ENCODE results near the gene TSHZ3. TPM values are rescaled to one million over a fixed set of nuclear protein-coding genes. Genes with fewer than 3 reads are reported as not detected.

Gene TSHZ3
- total and polyA plus RNA-seq, 4 donors: 1.9 to 12.9 (median 7.0) TPM

DNA sequence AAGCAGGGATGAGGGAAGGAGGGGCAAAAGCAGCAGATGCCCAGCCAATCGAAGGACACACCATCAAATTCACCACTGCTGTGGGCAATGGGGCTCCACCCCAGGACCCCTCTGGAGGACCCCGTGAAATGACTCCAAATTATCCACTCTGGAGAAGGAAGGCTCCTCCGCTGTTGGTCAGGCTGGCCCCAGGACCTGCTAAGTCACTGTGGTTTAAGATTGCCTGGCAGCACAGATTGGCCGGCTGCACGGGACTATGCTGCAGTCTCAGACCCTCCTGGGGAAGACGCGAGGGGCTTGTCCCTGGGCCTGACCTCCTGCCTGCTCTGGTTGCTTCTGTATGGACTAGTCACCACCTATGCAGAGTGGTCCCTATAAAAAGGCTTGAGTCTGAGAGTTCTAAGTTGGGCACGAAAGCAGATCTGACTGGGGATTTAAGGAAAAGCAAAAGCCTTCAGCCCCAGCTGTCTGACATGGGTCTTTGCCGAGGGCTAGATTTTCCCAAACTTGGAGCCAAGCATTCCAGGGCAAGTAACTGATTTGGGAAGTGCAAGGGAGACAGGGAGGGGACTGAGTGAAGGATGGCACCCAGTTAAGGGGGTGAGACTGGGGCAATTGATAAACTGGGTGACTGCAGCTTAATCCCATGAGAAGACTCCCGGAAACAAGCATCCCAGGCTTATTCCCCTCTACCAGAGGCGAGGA, 91.7 kb downstream of the TSHZ3 start:
- DNase-seq (no peak), ATAC-seq (ENCODE audit: insufficient read depth, low FRiP score) (no peak)
- WGBS, 2 donors: 71 to 81% methylated on average over 11 of the region's 11 CpGs
- Histone ChIP-seq H3K9ac (ENCODE audit: insufficient read depth in 1 of 2, low read length in 2 of 2) (no peak overlapping the region), H3K36me3 (ENCODE audit: control insufficient read depth in 4 of 4, insufficient read depth in 4 of 4, low read length in 4 of 4) (no peaks in the 10 kb centered on the region), H3K9me3 (ENCODE audit: control insufficient read depth in 4 of 4, insufficient read depth in 3 of 4, low read length in 3 of 4) (peaks cover 0 to 3% (median 0%) of the 10 kb centered on the region in 4 donors), H3K27me3 (ENCODE audit: control insufficient read depth in 3 of 3, insufficient read depth in 3 of 3, low read length in 2 of 3) (peaks cover 0 to 6% (median 0%) of the 10 kb centered on the region in 3 donors), H3K4me3 (no peak overlapping the region), H3K27ac (ENCODE audit: low read depth in 1 of 2, low read length in 1 of 2) (no peak overlapping the region), H3K4me1 (ENCODE audit: control insufficient read depth in 5 of 5, insufficient read depth in 5 of 5, low read length in 5 of 5) (peaks cover 0 to 11% (median 2%) of the 10 kb centered on the region in 5 donors)
- TF ChIP-seq, protein P1, sequence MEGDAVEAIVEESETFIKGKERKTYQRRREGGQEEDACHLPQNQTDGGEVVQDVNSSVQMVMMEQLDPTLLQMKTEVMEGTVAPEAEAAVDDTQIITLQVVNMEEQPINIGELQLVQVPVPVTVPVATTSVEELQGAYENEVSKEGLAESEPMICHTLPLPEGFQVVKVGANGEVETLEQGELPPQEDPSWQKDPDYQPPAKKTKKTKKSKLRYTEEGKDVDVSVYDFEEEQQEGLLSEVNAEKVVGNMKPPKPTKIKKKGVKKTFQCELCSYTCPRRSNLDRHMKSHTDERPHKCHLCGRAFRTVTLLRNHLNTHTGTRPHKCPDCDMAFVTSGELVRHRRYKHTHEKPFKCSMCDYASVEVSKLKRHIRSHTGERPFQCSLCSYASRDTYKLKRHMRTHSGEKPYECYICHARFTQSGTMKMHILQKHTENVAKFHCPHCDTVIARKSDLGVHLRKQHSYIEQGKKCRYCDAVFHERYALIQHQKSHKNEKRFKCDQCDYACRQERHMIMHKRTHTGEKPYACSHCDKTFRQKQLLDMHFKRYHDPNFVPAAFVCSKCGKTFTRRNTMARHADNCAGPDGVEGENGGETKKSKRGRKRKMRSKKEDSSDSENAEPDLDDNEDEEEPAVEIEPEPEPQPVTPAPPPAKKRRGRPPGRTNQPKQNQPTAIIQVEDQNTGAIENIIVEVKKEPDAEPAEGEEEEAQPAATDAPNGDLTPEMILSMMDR (IDR thresholded peaks at IDR 0.05; ENCODE audit: control extremely low read depth, extremely low read depth): no peak

DNA sequence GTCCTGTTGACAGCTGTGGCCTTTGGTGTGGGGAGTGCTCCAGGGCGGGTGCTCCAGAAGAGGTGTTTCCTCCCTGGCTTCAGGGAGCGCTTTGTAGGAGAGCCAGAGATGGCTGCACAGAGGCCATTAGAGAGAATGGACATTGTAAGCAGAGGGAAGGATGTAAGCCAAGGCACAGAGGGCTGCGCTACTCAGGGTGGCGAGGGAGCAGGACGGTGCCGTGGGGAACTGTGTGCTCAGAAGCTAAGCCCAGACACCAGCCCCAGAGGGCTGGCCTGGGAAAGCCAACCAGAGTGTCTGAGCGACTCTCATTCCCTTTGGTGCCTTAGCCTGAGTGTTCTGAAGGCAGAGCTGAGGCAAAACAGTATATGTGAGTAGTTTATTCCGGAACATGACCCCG, 92.2 kb downstream of the TSHZ3 start:
- no peak overlapping the region for H3K27ac ChIP-seq (ENCODE audit: low read depth in 1 of 2, low read length in 1 of 2)
- H3K9me3 ChIP-seq (ENCODE audit: control insufficient read depth in 4 of 4, insufficient read depth in 3 of 4, low read length in 3 of 4): peaks cover 0 to 3% (median 0%) of the 10 kb centered on the region in 4 donors
- peaks cover 0 to 6% (median 0%) of the 10 kb centered on the region in 3 donors for H3K27me3 ChIP-seq (ENCODE audit: control insufficient read depth in 3 of 3, insufficient read depth in 3 of 3, low read length in 2 of 3)
- H3K36me3 ChIP-seq (ENCODE audit: control insufficient read depth in 4 of 4, insufficient read depth in 4 of 4, low read length in 4 of 4): no peaks in the 10 kb centered on the region
- H3K4me3 ChIP-seq: no peak overlapping the region
- H3K9ac ChIP-seq (ENCODE audit: insufficient read depth in 1 of 2, low read length in 2 of 2): no peak overlapping the region
- no peak for ATAC-seq (ENCODE audit: insufficient read depth, low FRiP score)
- DNase-seq: no peak
- peaks cover 0 to 6% (median 2%) of the 10 kb centered on the region in 5 donors for H3K4me1 ChIP-seq (ENCODE audit: control insufficient read depth in 5 of 5, insufficient read depth in 5 of 5, low read length in 5 of 5)
- TF ChIP-seq, protein P1 (IDR thresholded peaks at IDR 0.05; ENCODE audit: control extremely low read depth, extremely low read depth): no peak
- 89 to 90% methylated on average over 9 of the region's 9 CpGs for WGBS, 2 donors

DNA sequence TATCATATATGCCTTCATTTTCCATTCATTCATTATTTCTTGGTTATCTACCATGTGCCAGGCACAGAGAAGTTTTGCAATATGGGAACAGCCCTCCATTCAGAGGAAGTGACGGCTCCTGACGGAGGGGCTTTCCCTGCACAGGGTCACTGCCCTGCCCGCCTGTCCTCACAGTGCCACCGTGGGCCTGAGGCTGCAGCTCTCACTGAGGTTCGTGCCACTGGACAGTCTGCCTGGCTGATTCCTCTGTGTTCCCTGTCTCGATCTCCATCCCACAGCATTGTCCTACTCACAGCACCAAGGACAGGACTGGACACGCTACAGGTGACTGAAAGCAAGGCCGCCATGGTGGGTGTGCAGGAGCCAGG, 92.7 kb downstream of the TSHZ3 start:
- ATAC-seq (ENCODE audit: insufficient read depth, low FRiP score) (no peak), DNase-seq (no peak)
- Histone ChIP-seq H3K4me3 (no peak overlapping the region), H3K27ac (ENCODE audit: low read depth in 1 of 2, low read length in 1 of 2) (no peak overlapping the region), H3K27me3 (ENCODE audit: control insufficient read depth in 3 of 3, insufficient read depth in 3 of 3, low read length in 2 of 3) (peaks cover 0 to 6% (median 0%) of the 10 kb centered on the region in 3 donors), H3K4me1 (ENCODE audit: control insufficient read depth in 5 of 5, insufficient read depth in 5 of 5, low read length in 5 of 5) (peaks cover 0 to 3% (median 2%) of the 10 kb centered on the region in 5 donors), H3K36me3 (ENCODE audit: control insufficient read depth in 4 of 4, insufficient read depth in 4 of 4, low read length in 4 of 4) (no peaks in the 10 kb centered on the region), H3K9me3 (ENCODE audit: control insufficient read depth in 4 of 4, insufficient read depth in 3 of 4, low read length in 3 of 4) (peaks cover 0 to 3% (median 0%) of the 10 kb centered on the region in 4 donors), H3K9ac (ENCODE audit: insufficient read depth in 1 of 2, low read length in 2 of 2) (no peak overlapping the region)
- 61 to 78% methylated on average over 8 of the region's 8 CpGs for WGBS, 2 donors
- TF ChIP-seq, protein P1 (IDR thresholded peaks at IDR 0.05; ENCODE audit: control extremely low read depth, extremely low read depth): no peak

Measured in lung (tissue), 12 donors.